ENCODE data around the gene RAB9A. TPM values are rescaled to one million over a fixed set of nuclear protein-coding genes. Genes with fewer than 3 reads are reported as not detected.

The RAB9A gene
- total and polyA plus RNA-seq, 2 donors (not counting 3 experiments of a cell fraction or from before 2014, with no cell fraction given), result 11.5 to 19.2 TPM

DNA sequence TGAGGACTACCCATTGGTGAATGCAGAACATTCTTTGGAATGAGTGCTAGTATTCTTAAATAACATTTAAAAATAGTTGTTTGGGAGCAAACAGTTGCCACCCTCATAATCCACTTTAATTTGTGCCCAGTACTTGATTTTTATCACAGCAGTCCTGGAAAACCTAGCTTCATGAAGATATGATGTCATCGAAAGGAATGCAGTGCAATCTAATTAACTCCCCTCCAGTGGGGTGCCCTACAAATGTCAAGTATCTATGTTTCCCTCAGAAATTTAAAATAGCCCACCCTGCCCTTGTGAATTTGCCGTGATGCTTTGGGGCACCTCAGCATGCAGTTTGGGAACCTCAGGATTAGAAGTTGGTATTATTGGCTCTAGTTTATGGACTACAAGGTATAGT, 5.4 kb downstream of the RAB9A start:
- no TSS peak for BruUV-seq (replicated peaks)
- TF ChIP-seq JUN (IDR thresholded peaks at IDR 0.05; ENCODE audit: borderline replicate concordance, insufficient read depth, insufficient read length, low read depth), result no peak
- no peak for TF ChIP-seq MYC (IDR thresholded peaks at IDR 0.05; ENCODE audit: low read depth, low read length)
- no peak for DNase-seq (ENCODE audit: low read depth, low spot score)
- intact Hi-C loops (cut with micrococcal nuclease) (no loop called here), dilution Hi-C loops (cut with MboI; ENCODE audit: extremely low pct_ligation_motif_present, low sequenced_read_pairs) (no loop called here)
- ChIA-PET POLR2A (no interaction called here), CTCF (interaction anchor here (0.6 to 1.7 kb wide), 3 partner anchors 18 to 188 kb away, joined by 3 to 4 read pairs (median 3); no protein-coding TSS in a partner anchor)
- H3K27me3 ChIP-seq (ENCODE audit: control insufficient read depth in 2 of 2, insufficient read depth in 2 of 2, low read length in 2 of 2), result no peaks in the 10 kb centered on the region
- no peaks in the 10 kb centered on the region for H3K36me3 ChIP-seq (ENCODE audit: control insufficient read depth in 2 of 2, extremely low read depth in 1 of 2, insufficient read depth in 2 of 2, low read length in 2 of 2)
- H2AFZ ChIP-seq (ENCODE audit: low read depth, low read length), result no peak overlapping the region
- H3K9me3 ChIP-seq (replicated peaks; ENCODE audit: control insufficient read depth, insufficient read depth, low read length), result no peaks in the 10 kb centered on the region
- H3K79me2 ChIP-seq (ENCODE audit: control insufficient read depth, insufficient read depth, low read length), result peaks cover 78% of the 10 kb centered on the region
- no peak for FAIRE-seq
- no peaks in the 10 kb centered on the region for H3K9me1 ChIP-seq (replicated peaks; ENCODE audit: control insufficient read depth, extremely low read depth, insufficient read depth, low read length)
- no peak overlapping the region for H3K9ac ChIP-seq (replicated peaks; ENCODE audit: extremely low read depth, insufficient read depth, low read length)
- no peak overlapping the region for H3K27ac ChIP-seq (ENCODE audit: insufficient read depth, low read depth, low read length)
- H3K4me2 ChIP-seq (ENCODE audit: insufficient read depth, low read length), result no peak overlapping the region
- H3K4me1 ChIP-seq (ENCODE audit: control insufficient read depth, extremely low read depth, insufficient read depth, low read length), result peaks cover 22% of the 10 kb centered on the region
- H3K4me3 ChIP-seq (replicated peaks in 1 of 3; ENCODE audit: insufficient read depth in 1 of 3, low read depth in 1 of 3, low read length in 3 of 3), result no peak overlapping the region
- peaks cover 3% of the 10 kb centered on the region for H4K20me1 ChIP-seq (replicated peaks; ENCODE audit: control insufficient read depth, extremely low read depth, insufficient read depth, low read length)

DNA sequence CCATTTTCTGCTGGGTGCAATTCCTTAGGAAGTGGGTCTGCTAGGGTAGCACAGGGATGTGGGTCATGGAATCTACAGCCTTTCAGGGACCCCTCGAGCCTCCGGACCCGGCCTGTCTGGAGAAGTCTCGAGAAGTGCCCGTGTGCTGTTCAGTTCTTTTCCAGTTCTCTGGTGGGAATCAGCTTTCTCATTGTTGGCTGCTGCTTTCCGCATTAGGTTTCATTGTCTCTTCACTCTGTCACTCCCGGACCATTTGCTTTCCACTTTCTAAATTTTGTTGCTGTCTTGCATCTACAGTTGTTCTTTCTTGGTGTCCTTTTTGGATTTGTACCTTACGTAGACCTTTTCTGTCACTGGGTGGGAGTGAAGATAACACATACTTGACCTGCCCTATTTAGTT, 6.1 kb downstream of the RAB9A start:
- Histone ChIP-seq H3K9me1 (replicated peaks; ENCODE audit: control insufficient read depth, extremely low read depth, insufficient read depth, low read length) (no peaks in the 10 kb centered on the region), H3K27ac (ENCODE audit: insufficient read depth, low read depth, low read length) (no peak overlapping the region), H3K9ac (replicated peaks; ENCODE audit: extremely low read depth, insufficient read depth, low read length) (no peak overlapping the region), H3K79me2 (ENCODE audit: control insufficient read depth, insufficient read depth, low read length) (peaks cover 75% of the 10 kb centered on the region), H3K27me3 (ENCODE audit: control insufficient read depth in 2 of 2, insufficient read depth in 2 of 2, low read length in 2 of 2) (no peaks in the 10 kb centered on the region), H3K4me1 (ENCODE audit: control insufficient read depth, extremely low read depth, insufficient read depth, low read length) (peaks cover 22% of the 10 kb centered on the region), H3K36me3 (ENCODE audit: control insufficient read depth in 2 of 2, extremely low read depth in 1 of 2, insufficient read depth in 2 of 2, low read length in 2 of 2) (no peaks in the 10 kb centered on the region), H2AFZ (ENCODE audit: low read depth, low read length) (no peak overlapping the region), H4K20me1 (replicated peaks; ENCODE audit: control insufficient read depth, extremely low read depth, insufficient read depth, low read length) (peaks cover 3% of the 10 kb centered on the region), H3K4me2 (ENCODE audit: insufficient read depth, low read length) (no peak overlapping the region), H3K9me3 (replicated peaks; ENCODE audit: control insufficient read depth, insufficient read depth, low read length) (no peaks in the 10 kb centered on the region), H3K4me3 (replicated peaks in 1 of 3; ENCODE audit: insufficient read depth in 1 of 3, low read depth in 1 of 3, low read length in 3 of 3) (no peak overlapping the region)
- intact Hi-C loops (cut with micrococcal nuclease) (no loop called here), dilution Hi-C loops (cut with MboI; ENCODE audit: extremely low pct_ligation_motif_present, low sequenced_read_pairs) (no loop called here)
- FAIRE-seq, result no peak
- no peak for DNase-seq (ENCODE audit: low read depth, low spot score)
- TF ChIP-seq JUN (IDR thresholded peaks at IDR 0.05; ENCODE audit: borderline replicate concordance, insufficient read depth, insufficient read length, low read depth) (no peak), FOS (IDR thresholded peaks at IDR 0.05; ENCODE audit: borderline replicate concordance, insufficient read depth, low read length) (no peak), EZH2 (IDR thresholded peaks at IDR 0.05; ENCODE audit: borderline replicate concordance, low read depth, low read length, severe bottlenecking) (no peak), MYC (IDR thresholded peaks at IDR 0.05; ENCODE audit: low read depth, low read length) (no peak)
- TF ChIP-seq, protein P1, sequence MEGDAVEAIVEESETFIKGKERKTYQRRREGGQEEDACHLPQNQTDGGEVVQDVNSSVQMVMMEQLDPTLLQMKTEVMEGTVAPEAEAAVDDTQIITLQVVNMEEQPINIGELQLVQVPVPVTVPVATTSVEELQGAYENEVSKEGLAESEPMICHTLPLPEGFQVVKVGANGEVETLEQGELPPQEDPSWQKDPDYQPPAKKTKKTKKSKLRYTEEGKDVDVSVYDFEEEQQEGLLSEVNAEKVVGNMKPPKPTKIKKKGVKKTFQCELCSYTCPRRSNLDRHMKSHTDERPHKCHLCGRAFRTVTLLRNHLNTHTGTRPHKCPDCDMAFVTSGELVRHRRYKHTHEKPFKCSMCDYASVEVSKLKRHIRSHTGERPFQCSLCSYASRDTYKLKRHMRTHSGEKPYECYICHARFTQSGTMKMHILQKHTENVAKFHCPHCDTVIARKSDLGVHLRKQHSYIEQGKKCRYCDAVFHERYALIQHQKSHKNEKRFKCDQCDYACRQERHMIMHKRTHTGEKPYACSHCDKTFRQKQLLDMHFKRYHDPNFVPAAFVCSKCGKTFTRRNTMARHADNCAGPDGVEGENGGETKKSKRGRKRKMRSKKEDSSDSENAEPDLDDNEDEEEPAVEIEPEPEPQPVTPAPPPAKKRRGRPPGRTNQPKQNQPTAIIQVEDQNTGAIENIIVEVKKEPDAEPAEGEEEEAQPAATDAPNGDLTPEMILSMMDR (IDR thresholded peaks at IDR 0.05; ENCODE audit: extremely low read depth in 1 of 2, insufficient read depth in 1 of 2, low read depth in 1 of 2, low read length in 2 of 2), result no peak
- ChIA-PET POLR2A (no interaction called here), CTCF (interaction anchor here (0.6 to 1.7 kb wide), 3 partner anchors 17 to 188 kb away, joined by 3 to 4 read pairs (median 3); no protein-coding TSS in a partner anchor)
- no TSS peak for BruUV-seq (replicated peaks)
